GM18870 (cell line): ENCODE measurements around the gene METTL26.

ENCODE experiments used
- ATAC-seq: cut with Tn5 transposase; IDR thresholded peaks from one replicate; pipeline ENCODE4 v1.9.1; 2021; ENCODE audit warnings: moderate library complexity; ENCODE audit not compliant: unreplicated experiment

The METTL26 gene

DNA sequence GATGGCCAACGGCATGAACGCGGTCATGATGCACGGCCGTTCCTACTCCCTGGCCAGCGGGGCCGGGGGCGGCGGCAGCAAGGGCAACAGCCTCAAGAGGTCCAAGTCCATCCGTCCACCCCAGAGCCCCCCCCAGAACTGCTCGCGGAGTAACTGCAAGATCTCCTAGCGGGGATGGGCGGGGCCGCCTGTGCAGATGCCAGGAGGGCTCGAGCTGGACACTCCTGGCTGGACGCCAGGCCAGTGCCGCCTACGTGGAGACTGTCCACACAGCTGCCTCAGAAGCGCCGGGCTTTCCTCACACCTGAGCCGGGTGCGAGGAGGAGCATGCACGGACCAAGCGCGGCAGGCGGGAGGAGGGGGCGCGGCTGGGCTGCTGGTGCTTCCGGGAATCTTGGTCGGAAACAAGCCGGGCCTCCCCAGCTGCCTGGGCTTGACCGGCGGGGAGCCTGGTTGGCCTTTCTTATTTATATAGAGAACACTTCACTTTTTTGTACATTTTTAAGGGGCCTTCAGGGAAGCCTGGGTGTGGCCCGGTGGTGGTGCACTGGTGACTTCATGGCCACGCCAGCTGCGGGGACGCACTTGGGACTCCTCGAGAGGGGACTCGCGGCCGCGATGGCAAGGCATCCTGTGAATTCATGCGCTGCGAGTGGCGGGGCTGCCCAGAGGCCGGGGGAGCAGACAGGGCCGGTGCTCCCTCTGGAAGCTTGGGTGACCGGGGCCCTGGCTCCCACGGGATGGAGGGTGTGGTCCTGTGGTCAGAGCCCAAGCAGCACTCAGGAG, 8.5 kb downstream of the METTL26 start:
- ATAC-seq = no peak

DNA sequence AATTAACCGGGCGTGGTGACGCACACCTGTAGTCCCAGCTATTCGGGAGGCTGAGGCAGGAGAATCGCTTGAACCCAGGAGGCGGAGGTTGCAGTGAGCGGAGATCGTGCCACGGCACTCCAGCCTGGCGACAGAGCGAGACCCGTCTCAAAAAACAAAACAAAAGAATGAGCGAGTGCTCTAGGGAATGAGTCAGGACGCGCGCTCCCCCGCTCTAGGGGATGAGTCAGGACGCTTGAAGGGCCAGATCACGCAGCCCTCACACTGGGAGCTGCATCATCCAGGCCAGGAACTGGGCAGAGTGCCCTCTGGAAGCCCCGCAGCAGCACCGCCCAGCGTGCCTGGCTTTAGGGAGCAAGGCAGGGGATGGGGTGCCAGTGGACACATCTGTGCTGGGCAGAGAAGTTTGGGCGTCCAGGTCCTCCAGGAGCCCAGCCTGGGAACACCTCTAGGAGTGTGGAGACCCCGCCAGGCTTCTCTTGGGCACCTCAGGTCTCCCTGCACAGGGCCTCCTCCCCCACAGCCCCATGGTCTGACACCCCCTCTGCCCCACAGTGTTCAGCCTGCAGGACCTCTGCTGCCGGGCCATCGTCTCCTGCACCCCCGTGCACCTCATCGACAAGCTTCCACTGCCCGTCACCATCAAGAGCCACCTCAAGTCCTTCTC, 9.2 kb downstream of the METTL26 start:
- no peak for ATAC-seq

DNA sequence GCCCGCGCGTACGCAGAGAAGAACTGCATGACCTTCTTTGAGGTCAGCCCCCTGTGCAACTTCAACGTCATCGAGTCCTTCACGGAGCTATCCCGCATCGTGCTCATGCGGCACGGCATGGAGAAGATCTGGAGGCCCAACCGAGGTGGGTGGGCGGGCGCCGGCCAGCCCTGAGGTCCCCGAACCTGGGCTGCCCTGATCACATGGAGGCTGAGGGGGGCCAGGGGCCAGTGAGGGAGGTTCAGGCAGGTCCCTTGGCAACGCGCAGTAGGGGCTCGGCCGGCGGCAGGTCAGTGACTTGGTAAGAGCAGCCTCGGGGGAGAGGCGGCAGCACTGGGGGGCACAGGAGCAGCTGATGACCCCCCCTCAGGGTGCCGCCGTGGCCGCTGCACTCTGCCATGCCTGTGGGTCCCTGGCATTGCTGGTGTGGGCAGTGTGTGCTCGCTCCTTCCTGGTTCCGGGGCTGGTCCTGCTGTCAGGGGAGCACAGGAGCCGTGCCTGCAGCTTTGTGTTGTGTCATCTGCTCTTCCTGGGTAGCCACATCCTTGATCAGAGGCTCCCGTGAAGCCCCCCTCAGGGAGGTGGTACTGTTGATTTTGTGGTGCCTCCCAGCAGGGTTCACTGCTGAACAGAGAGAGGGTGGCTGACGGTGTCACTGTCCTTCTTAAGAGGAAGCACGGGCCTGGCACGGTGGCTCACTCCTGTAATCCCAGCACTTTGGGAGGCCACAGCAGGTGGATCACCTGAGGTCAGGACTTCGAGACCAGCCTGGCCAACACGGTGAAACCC, 9.9 kb downstream of the METTL26 start:
- ATAC-seq = no peak

DNA sequence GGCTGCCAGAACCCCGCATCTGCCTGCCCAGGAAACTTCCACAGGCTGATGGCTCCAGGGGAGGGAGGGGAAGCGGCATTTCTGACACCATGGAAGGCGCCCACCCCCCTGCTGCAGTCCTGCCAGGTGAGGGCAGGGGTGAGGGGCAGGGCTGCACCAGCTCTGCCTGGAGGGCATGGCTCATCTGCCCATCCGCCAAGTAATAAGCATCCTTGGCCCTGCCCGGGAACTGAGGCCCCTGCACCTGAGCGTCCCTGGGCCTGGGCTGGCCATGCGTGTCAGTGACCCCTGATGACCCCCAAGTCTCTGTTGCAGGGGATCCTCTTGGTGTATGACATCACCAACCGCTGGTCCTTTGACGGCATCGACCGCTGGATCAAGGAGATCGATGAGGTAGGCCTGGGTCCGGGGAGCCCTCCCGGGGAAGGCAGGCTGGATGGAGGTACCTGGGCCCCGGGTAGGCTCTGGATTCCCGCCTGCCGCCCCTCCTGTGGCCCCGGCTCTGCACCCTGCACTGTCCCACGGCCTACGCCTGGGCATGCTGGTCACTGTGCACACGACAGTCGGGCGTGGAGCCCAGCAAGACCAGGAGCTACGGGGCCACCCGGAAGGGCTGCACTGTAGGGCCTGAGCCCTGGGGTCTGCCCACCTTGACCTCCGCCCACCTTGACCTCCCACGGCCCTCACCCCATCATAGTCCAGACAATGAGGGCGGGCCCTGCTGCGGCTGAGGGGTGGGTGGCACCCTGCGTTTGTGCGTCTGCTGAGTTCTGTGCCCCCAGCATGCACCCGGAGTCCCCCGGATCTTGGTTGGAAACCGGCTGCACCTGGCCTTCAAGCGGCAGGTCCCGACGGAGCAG, 10.8 kb downstream of the METTL26 start:
- no peak for ATAC-seq

DNA sequence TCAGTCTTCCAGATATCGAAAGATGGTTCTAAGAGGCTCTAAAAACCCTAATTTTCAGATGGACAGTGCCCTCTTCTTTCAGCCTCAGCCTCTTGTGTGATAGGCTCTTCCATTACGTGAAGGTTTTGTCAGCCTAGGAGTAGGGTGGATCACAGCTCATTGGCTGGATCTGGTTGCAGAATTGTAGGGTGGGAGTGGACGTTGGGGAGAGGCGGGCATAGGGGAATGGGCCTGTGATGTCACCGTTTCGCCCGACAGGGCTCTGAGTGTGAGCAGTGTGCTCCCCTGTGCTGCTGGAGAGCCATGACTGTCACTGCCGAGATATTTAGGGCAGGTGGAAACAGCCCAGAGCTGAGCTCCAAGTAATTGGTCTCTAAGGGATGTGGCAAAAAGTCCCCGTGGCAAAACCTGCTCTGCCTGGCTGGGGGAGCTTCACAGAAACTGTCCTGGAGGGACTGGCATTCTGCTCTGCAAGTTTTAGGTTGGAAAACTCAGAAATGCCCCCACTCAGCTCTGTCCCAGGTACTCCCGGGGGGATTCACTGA, 11.5 kb downstream of the METTL26 start:
- ATAC-seq = no peak

DNA sequence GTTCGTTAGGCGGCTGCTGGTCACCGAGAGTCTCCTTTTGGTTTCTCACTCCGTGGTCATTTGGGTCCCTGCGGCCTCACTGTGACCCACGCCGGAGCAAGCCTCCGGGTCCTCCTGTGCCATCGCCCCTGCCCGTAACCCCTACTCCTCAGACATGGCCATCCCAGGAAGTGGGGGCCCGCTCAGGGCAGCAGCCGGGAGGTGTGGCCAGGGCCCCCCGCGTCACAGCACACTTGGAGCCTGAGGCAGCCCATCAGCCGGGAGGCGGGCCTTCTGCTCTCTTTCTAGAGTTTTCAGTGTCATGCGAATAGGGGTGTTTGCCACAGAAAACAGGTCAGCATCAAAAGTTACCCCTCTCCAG, 13.2 kb downstream of the METTL26 start:
- no peak for ATAC-seq

DNA sequence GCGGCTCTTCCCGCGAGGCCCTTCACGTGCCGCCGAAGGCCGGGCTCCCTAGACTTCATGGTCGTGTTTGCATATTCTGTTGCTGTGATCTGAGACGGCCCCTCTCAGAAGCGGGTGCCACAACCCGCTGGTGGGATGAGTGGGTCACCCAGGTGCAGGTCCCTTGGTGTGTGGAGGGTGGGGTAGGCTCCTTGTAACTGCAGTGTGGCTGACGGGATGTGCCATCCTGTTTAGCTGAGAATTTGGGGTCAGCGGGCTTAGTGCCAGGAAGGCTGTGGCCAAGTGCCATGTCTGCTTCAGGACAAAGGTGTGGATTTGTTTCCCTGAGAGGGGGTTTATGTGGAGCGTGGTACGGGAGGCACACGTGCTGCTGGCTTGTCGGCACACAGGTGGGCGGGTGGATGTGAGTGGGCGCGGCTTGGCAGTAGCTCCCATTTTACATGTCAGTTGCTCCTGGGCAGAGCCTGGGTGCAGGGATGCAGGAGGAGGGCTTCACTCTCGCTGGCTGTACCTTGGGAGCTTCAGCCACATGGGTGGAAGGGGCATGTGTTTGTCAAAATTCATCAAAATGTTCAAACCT, 14.5 kb downstream of the METTL26 start:
- ATAC-seq = no peak

DNA sequence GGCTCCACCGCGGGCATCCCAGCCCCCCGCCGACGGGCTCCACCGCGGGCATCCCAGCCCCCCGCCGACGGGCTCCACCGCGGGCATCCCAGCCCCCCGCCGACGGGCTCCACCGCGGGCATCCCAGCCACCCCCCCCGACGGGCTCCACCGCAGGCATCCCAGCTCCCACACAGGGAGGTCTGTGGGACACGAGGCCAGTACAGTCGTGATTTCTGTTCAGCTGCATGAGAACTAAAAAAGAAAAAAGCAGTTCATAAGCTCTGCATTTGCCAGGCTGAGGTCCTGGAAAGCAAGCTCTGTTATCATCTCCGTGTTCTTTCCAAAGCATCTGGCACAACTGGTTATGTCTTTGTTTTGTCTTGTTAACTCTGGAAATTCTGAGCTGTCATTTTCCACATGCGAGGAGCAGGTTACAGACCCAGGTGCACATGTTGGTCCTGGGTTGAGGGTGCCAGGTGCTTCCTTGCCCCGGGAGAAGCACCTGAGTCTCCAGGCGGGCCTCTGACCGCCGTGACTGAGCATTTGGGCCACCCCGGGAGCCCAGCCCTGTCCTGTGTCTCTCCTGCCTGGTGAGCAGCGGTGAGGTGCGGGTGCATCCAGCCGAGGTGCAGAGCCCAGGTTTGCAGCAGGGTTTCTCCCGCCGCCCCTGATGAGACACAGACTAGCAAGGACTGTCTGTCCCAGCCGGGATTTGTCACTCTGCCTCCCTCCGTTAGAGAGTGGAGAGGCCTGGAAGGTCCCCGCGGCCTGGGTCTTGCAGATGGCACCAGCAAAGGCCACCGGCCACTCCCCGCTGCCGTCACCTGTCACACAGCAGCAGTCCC, 15.2 kb downstream of the METTL26 start:
- ATAC-seq = no peak

DNA sequence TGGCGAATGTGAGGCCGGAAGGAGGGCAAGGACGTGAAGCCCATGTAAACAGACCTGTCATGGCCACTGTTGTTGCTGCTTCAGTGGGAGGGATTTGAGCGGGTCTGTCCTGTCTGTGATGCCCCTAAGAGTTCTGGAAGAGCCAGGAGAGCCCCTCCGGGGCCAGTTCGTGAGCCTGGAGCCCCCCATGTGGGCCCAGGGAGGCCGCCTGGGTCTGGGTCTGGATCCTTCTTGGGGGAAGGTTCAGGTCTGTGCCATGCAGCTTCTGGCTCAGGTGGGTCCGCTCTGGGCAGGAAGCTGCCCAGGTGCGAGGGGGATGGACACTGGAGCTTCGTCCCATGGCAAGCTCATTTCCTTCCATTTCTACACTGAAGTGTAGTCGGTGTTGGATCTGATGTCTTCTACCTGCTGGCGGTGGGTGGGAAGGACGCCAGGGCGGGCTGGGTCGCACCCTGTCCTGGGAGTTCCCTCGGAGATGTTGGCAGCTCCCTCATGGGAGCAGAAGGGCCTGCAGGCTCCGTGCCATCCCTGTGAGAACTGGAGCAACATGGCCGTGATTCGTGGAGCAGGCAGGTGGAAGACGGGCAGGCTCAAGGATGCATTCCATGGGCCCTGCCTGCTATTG, 16.5 kb downstream of the METTL26 start:
- no peak for ATAC-seq

DNA sequence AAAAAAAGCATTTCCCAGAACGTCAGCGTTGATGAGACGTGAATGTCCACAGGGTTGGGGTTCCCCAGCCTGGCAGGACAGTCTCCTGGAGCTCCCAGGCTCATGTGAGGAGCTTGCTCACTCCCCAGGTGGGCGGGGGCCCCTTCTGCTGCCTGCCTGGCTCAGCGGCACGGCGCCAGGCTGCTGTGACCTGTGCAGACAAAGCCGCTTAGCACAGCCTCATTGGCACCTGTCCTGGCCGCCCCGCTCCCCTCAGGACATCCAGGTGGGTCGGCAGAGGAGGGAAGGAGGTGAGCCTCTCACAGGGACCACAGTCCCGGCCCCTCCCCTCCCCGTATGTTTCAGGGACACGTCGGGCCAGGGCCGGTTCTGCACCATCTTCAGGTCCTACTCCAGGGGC, 18.2 kb downstream of the METTL26 start:
- ATAC-seq = no peak

DNA sequence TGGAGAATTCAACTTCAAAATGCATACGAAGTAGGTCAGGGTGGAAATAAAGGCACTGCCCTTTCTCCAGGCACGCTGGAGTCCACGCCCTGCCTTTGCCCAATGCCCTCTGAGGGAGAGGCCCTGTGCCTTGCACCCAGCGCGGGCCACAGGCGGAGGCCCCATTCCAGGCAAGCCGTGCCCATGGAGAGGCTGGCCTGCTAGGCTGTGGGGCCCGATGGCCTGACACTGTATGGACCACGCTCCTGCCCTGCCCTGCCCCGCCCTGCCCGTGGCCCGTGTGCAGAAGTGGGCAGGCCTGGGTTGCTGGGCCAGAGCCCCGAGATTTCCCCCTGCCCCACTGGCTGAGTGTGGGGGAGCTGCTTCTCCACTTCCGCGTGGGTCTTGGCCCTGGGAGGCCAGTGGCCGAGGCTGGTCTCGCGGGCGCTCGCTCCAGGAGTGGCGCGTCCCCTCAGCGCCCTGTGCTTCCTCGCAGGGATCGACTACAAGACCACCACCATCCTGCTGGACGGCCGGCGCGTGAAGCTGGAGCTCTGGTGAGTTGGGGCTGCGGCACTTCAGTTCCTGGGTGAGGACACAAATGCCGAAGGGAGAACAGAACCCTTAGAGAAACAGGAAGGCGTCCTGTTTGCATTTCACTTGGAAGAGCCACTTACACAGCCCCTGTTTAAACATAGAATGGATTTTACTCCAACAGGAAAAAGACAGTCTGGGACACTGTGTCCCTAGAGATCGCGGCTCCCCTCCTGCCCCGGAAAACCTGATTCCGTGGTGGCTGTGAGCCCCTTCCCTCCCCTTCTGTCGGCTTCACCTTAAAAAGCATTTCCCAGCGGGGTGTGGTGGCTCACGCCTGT, 19.1 kb downstream of the METTL26 start:
- no peak for ATAC-seq

DNA sequence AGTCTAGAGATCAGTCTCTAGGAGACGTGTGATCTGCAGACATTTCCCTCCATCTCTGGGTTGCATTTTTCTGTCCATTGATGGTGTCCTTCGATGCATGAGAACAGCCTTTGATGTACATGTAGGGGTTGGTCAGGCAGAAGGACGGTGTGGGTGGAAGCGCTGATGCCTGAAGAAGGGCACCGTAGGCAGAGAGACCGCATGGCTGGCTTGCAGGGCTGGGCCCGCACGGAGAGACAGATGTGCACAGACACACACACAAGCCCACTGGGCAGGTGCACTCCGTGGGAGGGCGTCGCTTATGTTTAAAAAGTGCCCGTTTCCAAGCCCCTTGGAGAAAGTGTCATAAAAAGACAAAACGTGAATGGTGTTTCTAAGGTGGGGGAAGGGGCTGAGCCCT, 21.0 kb downstream of the METTL26 start:
- ATAC-seq = no peak

DNA sequence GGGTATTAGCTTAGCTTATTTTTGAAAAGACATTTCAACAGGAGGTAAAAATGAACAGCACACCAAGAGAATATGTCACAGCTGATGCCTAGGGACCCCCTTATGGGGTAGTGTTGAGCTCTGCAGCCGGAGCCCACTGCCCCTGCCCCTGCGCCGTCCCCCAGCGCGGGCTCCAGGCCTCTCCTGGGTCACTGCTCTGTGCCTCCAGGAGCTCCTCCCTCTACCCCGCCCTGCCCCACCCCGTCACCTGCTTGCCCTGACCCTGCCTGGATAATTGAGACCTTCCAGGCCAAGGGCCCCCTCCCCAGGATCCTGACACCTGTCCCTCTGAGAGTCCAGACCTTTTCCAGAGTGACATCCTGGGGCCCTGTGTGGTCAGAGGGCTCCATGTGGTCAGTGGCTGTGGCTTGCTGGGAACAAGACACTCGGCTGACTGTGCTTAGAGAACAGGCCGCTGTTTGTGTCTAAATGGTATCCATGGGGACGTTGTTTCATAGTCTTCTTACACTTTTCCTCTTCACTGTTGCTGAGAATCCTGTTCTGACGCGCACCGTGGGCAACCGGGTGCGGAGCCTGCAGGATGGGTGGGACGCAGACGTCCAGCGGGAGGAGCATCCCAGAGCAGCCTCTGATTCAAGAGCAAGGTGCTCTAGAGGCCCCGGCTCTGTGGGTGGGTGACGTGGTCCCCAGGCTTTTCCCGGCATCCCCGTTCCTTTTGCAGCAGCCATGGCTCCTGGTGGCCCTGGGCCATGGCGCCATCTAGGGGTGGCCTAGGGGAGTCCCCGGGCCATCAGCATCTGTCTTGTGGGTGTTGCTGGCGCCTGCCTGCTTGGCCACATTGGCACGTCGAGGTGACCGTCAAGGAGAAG, 25.4 kb downstream of the METTL26 start:
- ATAC-seq = no peak

DNA sequence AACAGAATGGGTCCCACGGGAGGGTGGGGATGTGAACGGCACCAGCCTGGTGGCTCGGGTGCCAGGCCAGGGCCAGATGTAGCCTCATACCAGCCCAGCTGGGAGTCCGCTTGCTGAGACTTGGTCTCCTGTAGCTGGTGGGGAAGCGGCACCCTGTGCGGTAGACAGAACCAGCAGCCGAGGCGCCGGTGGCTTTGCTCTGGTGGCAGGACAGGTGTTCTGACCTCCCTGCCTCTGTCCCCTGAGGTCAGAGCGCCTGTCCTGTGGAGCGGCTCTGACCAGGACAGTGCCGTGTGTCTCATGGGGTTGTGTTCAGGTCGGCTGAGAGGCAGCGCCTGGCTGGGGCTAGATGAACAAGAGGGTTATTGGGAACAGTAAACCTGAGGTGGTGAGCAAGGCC, 26.1 kb downstream of the METTL26 start:
- ATAC-seq = no peak

DNA sequence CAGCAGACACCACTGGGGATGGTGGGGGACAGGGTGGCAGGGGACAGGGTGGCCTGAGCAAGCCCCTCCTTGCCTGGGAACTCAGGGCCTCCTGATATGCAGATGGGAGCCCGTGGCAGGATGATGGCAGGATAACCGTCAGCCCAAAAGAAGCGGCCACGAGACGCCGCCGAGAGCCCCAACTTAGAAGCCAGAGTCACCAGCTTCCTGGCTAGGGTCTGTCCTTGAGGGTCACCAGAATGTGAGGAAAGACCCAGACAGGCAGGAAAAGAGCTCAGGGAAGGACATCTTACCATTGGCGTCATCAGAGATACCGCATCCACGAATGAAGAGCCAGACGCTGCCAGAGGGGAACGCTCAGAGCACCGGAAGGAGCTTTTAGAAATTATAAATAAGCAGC, 26.8 kb downstream of the METTL26 start:
- no peak for ATAC-seq

DNA sequence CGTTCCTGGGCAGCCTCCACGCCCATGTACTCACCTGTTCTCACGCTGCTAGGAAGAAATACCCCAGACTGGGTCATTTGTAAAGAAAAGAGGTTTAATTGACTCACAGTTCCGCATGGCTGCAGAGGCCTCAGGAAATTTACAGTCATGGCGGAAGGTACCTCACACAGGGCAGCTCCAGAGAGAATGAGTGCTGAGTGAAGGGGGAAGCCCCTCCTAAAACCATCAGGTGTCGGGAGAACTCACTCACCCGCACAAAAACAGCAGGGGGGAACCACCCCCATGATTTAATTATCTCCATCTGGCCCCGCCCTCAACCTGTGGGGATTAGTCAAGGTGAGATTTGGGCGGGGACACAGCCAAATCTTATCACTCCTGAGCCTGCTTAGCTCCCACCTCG, 28.1 kb downstream of the METTL26 start:
- ATAC-seq = no peak

DNA sequence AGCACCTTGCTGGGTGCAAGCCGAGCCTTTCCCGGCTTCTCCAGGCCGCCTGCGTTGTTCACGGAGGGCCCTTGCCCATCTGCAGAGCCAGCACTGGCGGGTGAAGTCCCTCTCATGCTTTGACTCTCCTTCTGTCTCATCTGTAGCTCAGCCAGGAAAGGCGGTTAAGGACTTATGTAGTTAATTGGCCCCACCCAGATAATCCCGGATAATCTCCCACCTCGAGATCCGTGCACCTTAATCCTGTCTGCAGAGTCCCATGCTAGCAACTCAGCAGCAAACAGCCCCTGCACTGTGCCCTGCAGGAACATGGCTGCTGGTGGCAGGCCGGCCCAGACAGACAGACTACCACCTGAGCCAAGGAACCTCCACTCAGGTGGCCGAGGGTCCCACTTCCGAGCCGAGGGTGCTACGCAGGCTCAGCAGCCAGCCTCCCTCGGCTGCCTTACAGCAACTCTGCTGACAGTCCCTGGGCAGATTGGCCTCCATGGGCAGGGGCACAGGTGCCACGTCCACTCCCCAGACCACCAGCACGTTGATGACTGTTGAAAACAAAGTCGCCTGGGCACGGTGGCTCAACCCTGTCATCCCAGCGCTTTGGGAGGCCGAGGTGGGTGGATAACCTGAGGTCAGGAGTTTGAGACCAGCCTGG, 29.3 kb downstream of the METTL26 start:
- no peak for ATAC-seq
